Liver (tissue), 3 donors: ENCODE data around the gene PRKN.

Source experiments
- CTCF ChIP-seq: fragments of 150-350 bp; IDR thresholded peaks from 2 replicates; pipeline ENCODE4 v1.5.1; 2017; ENCODE audit warnings: improper control_type of control experiment, low read depth, low read length; ENCODE audit not compliant: missing input control
- REST ChIP-seq: IDR thresholded peaks from 2 replicates; pipeline ENCODE4 v1.6.1; 2016; ENCODE audit warnings: antibody characterized with exemption, mild to moderate bottlenecking
- TAF1 ChIP-seq: conservative IDR thresholded peaks from 2 replicates; pipeline ENCODE4 v1.6.1; 2016; ENCODE audit warnings: antibody characterized with exemption, mild to moderate bottlenecking
- donor health status: healthy.
- donor health status: healthy.

- TF ChIP-seq TAF1 (no peak), CTCF (no peak), REST (no peak)
Observed at GRCh38 chr6:161462148-161462547, 1265.4 kb downstream of the PRKN start.
